ENCODE results near the gene TUBA4A. TPM values are rescaled to one million over a fixed set of nuclear protein-coding genes. Genes with fewer than 3 reads are reported as not detected.

Gene TUBA4A
- 331 and 334 TPM in 2 replicates for total RNA-seq

GRCh38 chr2:219253753-219254589, at the start of gene TUBA4A:
Gene TUBA4A (minus strand): TSS chr2:219253918. CDS start chr2:219253858, 60 bp downstream.
- intact Hi-C loops (cut with micrococcal nuclease), result loop anchor here (1.0 kb wide), 9 partner anchors 9 to 686 kb away; partner anchors contain the start of genes ANKZF1, ATG9A, CNOT9 and DNAJB2

GRCh38 chr2:219302412-219302968, 48.8 kb upstream of the TUBA4A start:
- intact Hi-C loops (cut with micrococcal nuclease), result no loop called here

GRCh38 chr2:219300022-219300421, 46.3 kb upstream of the TUBA4A start:
- intact Hi-C loops (cut with micrococcal nuclease), result no loop called here

- intact Hi-C loops (cut with micrococcal nuclease), result loop anchor here (5.0 kb wide), 2 partner anchors 88 to 122 kb away; partner anchors contain the start of genes CNPPD1, DNPEP and RETREG2
These were observed 45.6 kb upstream of the TUBA4A start for GRCh38 chr2:219299372-219299760.

DNA sequence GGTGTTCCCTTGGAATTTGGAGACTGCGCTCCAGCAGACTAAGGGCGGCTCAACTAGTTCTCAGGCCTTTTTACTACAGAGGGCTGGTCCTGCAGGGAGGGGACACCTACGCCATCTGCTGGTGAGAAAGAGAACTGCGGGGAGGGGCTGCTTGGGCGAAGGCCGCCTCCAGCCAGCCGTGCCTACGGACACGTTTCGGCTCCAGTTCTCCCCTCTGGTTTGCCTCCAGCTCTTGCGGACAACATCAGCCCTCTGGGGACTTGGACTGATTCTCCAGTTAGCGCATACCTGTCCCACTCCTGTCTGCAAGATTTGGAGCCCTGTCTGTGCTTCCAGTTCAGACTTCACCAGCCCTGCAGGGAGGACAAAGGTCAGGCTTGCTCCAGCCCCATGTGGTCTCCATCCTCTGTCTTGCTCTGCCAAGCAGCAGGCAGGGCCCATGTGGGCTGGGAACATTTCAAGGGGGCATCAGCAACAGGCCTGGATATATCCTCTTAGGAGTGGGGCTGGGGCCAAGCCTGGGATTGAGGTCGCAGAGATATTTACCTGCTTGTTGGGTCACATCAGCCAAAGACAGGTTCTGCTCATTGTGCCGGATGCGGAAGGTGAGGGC, 45.1 kb upstream of the TUBA4A start:
- intact Hi-C loops (cut with micrococcal nuclease), result loop anchor here (1.0 to 5.0 kb wide), 4 partner anchors 88 to 241 kb away; partner anchors contain the start of genes CNPPD1, DNPEP, NHEJ1 and RETREG2

DNA sequence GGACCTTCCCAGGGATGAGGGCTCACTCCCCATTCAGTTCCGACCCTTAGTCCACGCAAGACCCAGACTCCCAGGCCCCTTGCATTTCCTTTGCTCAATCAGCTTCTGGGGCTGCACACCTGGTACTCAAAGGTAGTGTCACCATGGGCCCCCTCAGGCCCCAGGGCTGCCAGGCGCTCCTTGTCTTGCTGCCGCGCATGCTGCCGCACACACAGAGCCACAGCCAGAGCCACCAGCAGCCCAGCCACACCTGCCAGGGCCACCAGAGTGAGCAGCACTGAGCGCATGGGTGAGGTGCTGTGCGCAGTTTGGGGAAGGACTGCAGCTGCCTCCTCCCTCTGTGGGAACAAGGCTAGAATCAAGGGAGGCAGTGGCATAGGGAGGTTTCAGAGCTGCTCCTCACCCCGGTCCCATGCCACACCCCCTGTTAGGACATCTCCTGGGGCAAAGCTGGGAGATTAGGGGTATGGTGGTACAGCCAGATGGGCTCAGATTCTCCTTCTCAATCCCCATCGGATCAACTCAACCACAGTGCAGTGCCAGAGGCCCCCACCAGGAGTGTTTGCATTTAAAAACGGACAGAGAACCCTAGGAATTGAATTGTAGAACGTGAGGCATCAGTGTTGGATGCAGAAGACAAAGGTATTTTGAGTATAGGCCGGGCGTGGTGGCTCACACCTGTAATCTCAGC, 44.2 kb upstream of the TUBA4A start:
- intact Hi-C loops (cut with micrococcal nuclease), result loop anchor here (1.0 to 5.0 kb wide), 4 partner anchors 89 to 240 kb away; partner anchors contain the start of genes CNPPD1, DNPEP, NHEJ1 and RETREG2

GRCh38 chr2:219296631-219297391, 43.1 kb upstream of the TUBA4A start:
- intact Hi-C loops (cut with micrococcal nuclease), result loop anchor here (5.0 kb wide), 2 partner anchors 90 to 120 kb away; partner anchors contain the start of genes CNPPD1, DNPEP and RETREG2

GRCh38 chr2:219296142-219296541, 42.4 kb upstream of the TUBA4A start:
- intact Hi-C loops (cut with micrococcal nuclease), result loop anchor here (5.0 kb wide), 2 partner anchors 91 to 119 kb away; partner anchors contain the start of genes CNPPD1, DNPEP and RETREG2

DNA sequence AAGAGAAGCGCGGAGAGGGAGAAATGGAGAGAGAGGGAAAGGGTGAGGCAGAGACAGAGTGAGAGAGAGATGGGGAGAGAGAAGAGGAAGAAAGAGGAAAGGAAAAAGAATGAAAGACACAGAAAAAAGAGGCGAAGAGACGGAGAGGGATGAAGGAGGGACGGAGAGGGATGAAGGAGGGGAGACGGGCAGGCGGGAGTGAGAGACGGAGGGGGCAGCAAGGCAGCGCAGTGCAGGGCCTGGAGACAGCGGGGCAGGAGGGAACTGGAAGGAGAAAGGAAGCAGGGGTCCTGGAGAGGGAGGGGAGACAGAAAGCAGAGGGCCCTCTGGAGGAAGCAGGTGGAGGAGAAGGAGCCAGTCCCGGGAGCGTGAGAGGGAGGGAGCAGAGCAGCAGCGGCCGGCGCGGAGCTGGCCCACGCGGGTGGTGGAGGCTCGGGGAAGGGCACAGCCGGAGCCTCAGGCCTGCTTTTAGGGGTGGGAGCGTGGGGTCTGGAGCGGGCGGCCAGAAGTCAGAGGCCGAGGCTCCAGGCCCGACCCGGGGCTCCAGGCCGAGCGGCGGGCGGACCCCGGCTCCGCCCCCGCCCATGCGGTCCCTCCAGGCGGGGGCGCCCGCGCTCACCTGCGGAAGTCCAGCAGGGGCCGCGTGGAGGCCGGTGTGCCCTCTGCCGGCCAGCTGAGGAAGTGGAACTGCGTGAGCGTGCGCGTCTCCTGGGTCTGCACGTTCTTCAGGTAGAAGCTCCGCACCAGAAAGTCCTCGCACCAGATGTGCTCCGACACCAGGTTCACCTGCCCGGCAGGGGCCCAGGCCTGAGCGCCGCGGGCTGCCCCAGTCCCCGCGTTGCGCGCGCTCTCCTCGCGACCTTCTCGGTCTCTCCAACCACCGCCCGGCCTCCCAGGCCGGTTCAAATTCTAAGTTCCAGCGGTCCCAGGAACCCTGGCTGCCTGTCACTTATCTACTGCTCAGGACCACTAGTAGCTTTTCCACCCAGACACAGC, 40.9 kb upstream of the TUBA4A start:
- intact Hi-C loops (cut with micrococcal nuclease), result loop anchor here (1.0 to 5.0 kb wide), 7 partner anchors 15 to 117 kb away; partner anchors contain the start of genes ANKZF1, ATG9A, CNPPD1 and DNAJB2

DNA sequence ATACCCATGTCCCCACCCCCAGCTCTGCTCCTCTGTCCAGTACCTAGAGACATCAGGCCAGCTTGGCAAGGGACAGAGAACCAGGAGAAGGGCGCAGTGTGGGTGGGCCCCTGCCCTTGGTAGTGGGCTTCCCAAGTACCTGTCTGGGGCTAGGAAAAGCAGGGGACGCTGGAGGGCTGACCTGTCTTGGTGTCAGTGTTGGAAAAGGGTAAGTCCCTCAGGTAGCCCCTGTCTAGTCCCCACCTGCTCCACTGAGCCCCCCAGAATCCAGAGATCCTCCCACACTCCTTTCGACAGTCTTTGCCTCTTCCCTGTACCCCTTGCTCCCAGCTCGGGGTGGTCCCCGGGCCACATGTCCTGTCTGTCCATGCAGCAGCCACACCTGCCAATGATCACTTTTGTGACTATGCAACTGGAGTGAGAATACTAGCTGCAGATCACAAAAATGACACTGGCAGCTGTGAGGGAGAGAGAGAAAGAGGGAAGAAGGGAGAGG, 40.1 kb upstream of the TUBA4A start:
- intact Hi-C loops (cut with micrococcal nuclease), result loop anchor here (1.0 kb wide), 3 partner anchors 40 to 87 kb away; partner anchors contain the start of genes GLB1L, STK16, TUBA4A and TUBA4B

- intact Hi-C loops (cut with micrococcal nuclease), result no loop called here
These were observed 38.9 kb upstream of the TUBA4A start for GRCh38 chr2:219292616-219293015.

GRCh38 chr2:219291910-219292490, 38.3 kb upstream of the TUBA4A start:
- intact Hi-C loops (cut with micrococcal nuclease), result no loop called here

DNA sequence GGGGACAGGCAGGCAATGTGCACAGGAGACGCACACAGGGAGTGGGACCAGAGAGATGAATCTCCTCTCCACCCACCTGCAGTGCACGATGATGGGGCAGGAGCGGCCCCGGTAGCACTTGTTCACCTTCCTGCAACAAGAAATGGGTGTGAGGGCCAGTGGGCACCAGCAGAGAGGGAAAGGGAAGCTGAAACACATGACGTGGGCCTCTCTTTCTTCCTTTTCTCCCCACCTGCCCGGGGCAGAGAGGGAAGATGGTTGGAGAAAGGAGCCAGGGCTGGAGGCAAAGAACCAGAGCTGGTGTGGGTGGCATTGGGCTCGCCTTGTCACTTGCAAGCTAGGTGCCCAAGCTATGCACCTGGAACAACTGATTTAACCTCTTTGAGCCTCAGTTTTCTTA, 37.7 kb upstream of the TUBA4A start:
- intact Hi-C loops (cut with micrococcal nuclease), result no loop called here

- intact Hi-C loops (cut with micrococcal nuclease), result no loop called here
These were observed 36.9 kb upstream of the TUBA4A start for GRCh38 chr2:219290381-219291171.

DNA sequence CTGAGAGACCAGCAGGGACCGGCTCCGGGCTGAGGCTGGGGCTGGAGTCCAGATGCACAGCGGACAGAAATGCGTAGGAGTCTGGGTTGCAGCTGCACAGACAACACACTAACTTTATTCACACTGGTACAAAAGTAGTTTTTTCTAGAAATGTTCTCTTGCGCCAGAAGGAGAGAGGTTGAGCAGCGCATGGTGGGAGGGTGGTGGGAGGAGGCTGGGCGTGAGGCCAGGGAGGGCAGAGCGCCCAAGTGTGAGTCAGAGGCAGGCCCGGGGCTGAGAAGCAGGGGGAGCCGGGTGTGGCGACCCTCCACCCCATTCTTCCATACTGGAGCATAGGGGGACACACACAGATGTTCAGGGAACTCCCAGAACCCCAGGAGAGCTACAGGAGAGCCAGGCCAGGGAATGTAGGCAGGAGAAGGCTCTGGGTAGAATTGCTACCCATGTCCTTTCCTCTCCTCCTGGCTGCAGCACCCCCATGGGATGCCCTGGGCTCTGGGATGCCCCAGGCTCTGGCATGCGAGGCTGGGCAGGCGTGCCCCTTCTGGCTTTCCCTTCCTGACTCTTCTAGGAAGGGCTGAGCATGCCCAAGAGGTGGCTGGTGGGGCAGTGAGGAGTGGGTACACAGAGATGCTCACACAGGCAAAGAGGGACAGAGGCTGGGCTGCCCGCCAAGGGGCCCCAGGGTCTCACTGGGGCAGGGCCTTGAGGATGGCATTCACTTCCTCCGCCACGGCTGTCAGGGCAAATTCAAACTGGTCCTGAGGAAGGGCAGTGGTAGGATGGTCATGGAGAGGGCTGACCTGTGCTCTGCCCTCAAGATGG, 36.0 kb upstream of the TUBA4A start:
- intact Hi-C loops (cut with micrococcal nuclease), result no loop called here

- intact Hi-C loops (cut with micrococcal nuclease), result no loop called here
These were observed 35.4 kb upstream of the TUBA4A start for GRCh38 chr2:219289195-219289536.

Measured in T-helper 2 cell treated with Interferon-gamma antibody and Interleukin-4, amounts not matched to agents 100 ng/mL and 5 ng/mL, for 36 hours (primary cell).